ENCODE results near the gene KRT8.

Gene KRT8

DNA sequence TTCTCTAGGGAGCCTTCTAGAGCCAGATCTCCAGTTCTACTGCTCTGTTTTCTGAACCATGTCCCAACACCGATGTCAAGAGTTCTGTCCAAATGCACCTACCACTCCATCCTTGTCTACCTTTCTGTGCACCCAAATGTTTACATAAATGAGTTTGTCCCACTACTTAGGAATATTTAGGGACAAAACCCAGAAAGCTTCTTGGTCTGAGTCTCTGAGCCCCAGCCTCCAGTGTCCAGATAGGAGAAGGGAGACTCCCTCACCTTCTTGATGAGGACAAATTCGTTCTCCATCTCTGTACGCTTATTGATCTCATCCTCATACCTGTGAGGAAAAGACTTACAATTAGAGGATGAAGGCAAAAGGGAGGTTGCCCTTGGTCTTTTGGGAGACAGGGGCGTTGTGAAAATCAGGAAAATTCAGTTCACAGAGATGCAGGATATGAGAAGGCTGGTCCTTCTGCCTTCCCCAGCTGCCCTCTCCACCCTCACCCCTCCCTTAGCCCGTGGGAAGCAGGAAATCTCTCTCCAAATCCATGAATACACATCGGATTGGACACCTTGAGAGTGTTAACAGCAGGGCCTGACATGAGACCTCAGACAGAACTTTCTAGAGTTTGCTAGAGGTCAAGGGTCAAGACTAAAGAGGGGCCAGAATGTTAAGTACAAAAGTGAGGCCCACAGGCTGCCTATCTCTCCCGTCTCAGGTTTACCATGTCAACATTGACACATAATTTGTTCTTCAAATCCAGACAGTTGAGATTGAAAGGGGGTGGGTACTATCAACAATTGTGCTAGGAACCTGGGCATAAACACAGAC, 3.8 kb downstream of the KRT8 start:
- Histone ChIP-seq H3K9me3 (ENCODE audit: insufficient read depth, low read depth, low read length) (no peaks in the 10 kb centered on the region), H3K36me3 (ENCODE audit: insufficient read depth, low read length) (peaks cover 56% of the 10 kb centered on the region), H3K9ac (ENCODE audit: low read depth, low read length) (no peak overlapping the region), H3K27ac (ENCODE audit: low read depth, low read length) (no peak overlapping the region), H3K27me3 (ENCODE audit: insufficient read depth, low read length) (no peaks in the 10 kb centered on the region), H3K4me1 (ENCODE audit: insufficient read depth, low read length) (peaks cover 4% of the 10 kb centered on the region; the same call in 1 of the 2 replicates), H3K4me3 (ENCODE audit: low read length) (no peak overlapping the region)
- 69% methylated on average over 7 of the region's 7 CpGs for whole genome bisulfite sequencing

DNA sequence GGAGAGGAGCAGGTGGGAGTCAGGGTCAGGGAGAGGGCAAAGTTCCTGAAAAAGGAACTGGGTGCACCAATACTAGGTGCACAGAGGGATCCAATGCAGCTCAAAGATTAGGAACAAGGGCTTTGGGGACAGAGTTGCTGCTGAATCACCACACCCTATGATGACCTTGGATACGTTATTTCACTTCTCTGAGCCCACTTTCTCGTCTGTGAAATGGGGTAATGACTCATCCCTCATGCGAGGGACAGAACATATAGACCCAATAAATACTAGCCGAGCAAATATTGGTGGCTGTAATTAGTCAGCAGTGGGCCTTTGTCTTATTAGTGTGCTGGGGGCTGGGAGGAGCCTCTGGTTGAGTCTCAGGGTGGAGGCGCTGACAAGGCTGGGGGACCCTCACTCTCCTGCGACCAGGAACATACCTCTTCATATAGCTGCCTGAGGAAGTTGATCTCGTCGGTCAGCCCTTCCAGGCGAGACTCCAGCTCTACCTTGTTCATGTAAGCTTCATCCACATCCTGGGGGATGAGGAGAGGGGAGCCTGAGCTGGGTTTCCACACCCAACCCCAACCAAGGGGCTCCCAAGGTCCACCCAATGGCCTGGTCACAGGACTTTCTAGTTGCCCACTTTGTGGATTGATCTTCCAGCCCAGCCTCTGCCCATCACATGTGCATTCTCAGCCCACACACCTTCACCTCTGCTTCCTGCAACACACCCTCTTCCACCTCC, 4.5 kb downstream of the KRT8 start:
- WGBS, result over 99% methylated on average over 9 of the region's 9 CpGs
- no peak overlapping the region for H3K27ac ChIP-seq (ENCODE audit: low read depth, low read length)
- H3K9me3 ChIP-seq (ENCODE audit: insufficient read depth, low read depth, low read length), result no peaks in the 10 kb centered on the region
- no peak overlapping the region for H3K4me3 ChIP-seq (ENCODE audit: low read length)
- H3K27me3 ChIP-seq (ENCODE audit: insufficient read depth, low read length), result no peaks in the 10 kb centered on the region
- peaks cover 3% of the 10 kb centered on the region; the same call in 1 of the 2 replicates for H3K4me1 ChIP-seq (ENCODE audit: insufficient read depth, low read length)
- H3K36me3 ChIP-seq (ENCODE audit: insufficient read depth, low read length), result peaks cover 56% of the 10 kb centered on the region
- H3K9ac ChIP-seq (ENCODE audit: low read depth, low read length), result no peak overlapping the region

DNA sequence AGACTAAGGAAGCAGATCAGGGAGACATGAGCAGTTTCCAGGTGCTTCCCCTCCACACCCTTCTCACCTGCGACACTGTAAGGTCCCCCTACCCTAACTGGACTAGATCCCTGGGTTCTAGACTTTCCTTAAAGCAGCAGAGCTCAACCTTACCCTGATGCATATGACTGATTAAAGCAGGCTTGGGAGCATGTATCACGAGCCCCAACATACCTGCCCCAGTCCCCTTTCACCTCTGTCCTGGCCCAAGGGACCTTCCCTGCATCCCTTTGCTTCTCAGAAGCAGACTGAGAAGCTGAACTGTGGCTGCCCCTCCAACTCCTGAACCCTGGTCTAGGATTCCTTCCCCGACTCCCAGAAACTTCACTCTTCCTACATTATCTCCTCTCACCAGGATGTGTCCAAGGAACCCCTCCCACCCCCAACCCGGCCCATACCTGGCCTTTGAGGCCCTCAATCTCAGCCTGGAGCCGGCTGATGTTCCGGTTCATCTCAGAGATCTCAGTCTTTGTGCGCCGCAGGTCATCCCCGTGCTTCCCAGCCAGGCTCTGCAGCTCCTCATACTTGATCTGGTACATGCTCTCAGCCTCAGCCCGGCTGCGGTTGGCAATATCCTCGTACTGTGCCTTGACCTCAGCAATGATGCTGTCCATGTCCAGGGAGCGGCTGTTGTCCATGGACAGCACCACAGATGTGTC, 5.4 kb downstream of the KRT8 start:
- H3K27me3 ChIP-seq (ENCODE audit: insufficient read depth, low read length), result no peaks in the 10 kb centered on the region
- H3K4me3 ChIP-seq (ENCODE audit: low read length), result no peak overlapping the region
- no peaks in the 10 kb centered on the region for H3K9me3 ChIP-seq (ENCODE audit: insufficient read depth, low read depth, low read length)
- H3K36me3 ChIP-seq (ENCODE audit: insufficient read depth, low read length), result peaks cover 56% of the 10 kb centered on the region
- H3K27ac ChIP-seq (ENCODE audit: low read depth, low read length), result no peak overlapping the region
- H3K9ac ChIP-seq (ENCODE audit: low read depth, low read length), result no peak overlapping the region
- H3K4me1 ChIP-seq (ENCODE audit: insufficient read depth, low read length), result no peaks in the 10 kb centered on the region
- WGBS, result 94% methylated on average over 13 of the region's 13 CpGs

DNA sequence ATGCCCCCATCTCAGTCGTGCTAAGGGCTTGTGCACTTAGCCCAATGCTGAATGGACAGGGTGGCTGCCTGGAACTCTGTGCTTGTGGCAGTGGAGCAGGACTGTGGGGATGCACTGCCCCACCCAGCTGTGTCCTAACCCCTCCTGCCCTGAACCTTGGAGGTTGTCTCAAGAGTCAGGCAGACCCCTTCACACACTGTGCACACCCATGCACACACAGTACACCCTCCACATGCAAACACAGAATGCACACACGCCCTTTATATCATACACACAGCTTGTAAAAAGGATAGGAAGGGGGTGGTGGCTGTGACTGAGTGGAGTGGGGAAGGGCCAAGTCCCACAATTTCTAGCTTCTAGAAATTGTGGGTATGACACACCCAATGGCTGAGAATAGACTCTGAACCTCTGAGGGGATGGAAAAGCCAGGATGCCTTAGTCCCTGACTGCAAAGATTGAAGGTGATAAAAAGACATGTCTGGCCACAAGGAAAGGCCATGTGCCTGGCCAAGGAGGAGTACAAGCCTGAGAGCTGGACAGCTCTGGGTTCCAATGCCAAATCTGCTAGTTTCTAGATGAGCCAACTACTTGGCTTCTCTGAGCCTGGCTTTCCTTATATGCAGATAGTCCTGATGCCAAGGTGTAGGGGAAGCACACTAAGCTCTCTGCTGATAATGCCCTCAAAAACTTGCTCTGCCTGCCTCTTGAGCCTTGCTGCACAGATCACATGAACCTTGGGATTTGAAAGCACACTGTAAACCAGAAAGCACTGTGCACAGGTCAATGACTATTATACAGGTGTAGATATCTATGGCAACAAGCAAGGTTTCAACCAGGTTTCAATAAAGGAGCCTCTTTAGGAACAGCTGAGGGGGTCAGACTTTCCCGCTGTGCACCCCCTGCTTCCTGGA, 8.4 kb downstream of the KRT8 start:
- Histone ChIP-seq H3K27ac (ENCODE audit: low read depth, low read length) (no peak overlapping the region), H3K36me3 (ENCODE audit: insufficient read depth, low read length) (peaks cover 49% of the 10 kb centered on the region), H3K4me3 (ENCODE audit: low read length) (no peak overlapping the region), H3K9ac (ENCODE audit: low read depth, low read length) (no peak overlapping the region), H3K27me3 (ENCODE audit: insufficient read depth, low read length) (no peaks in the 10 kb centered on the region), H3K9me3 (ENCODE audit: insufficient read depth, low read depth, low read length) (no peaks in the 10 kb centered on the region), H3K4me1 (ENCODE audit: insufficient read depth, low read length) (no peaks in the 10 kb centered on the region)
- WGBS, result 76% methylated on average over 2 of the region's 3 CpGs

DNA sequence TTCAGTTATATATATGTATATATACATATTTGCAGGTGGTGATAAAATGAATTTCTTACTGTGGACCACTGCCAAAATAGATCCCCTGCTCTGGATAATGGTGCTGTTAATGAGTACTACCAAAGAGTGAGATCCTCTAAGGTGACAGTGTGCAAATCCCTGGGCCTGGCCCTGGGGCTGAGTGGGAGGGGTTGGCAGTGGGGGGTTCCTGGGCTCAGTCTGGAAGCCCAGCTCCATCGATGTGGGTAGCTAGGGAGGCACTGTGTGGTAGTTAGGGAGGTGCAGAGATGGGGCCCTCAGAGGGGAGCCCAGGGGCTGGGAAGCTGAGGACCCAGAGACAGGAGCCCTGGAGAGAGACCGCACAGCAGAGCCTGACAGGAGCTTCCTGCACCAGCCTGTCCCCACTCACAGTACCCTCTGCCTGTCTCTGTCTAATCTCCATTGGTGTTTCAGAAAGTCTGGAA, 9.1 kb downstream of the KRT8 start:
- peaks cover 42% of the 10 kb centered on the region for H3K36me3 ChIP-seq (ENCODE audit: insufficient read depth, low read length)
- H3K27me3 ChIP-seq (ENCODE audit: insufficient read depth, low read length), result no peaks in the 10 kb centered on the region
- H3K27ac ChIP-seq (ENCODE audit: low read depth, low read length), result no peak overlapping the region
- H3K9ac ChIP-seq (ENCODE audit: low read depth, low read length), result no peak overlapping the region
- H3K4me3 ChIP-seq (ENCODE audit: low read length), result no peak overlapping the region
- H3K9me3 ChIP-seq (ENCODE audit: insufficient read depth, low read depth, low read length), result no peaks in the 10 kb centered on the region
- no peaks in the 10 kb centered on the region for H3K4me1 ChIP-seq (ENCODE audit: insufficient read depth, low read length)
- 60% methylated on average over 2 of the region's 2 CpGs for WGBS

DNA sequence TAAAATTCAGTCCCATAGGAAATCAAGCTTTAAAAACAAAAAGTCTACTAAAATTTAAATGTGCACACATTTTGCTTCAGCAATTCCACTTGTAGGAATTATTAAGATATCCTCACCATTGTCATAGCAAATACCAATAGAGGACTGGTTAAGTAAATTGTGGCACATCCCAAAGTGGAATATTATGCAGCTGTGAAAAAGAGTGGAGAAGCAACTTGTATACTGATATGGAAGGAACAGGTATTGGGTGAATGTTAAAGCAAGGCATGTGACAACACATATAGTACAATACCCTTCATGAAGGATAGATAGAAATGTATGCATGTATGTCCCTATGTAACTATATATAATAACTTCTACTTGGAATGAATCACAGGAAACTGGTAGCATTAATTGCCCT, 11.9 kb downstream of the KRT8 start:
- H3K27me3 ChIP-seq (ENCODE audit: insufficient read depth, low read length), result no peaks in the 10 kb centered on the region
- no peaks in the 10 kb centered on the region for H3K9me3 ChIP-seq (ENCODE audit: insufficient read depth, low read depth, low read length)
- H3K36me3 ChIP-seq (ENCODE audit: insufficient read depth, low read length), result peaks cover 16% of the 10 kb centered on the region
- H3K9ac ChIP-seq (ENCODE audit: low read depth, low read length), result no peak overlapping the region
- no peak overlapping the region for H3K27ac ChIP-seq (ENCODE audit: low read depth, low read length)
- no peaks in the 10 kb centered on the region for H3K4me1 ChIP-seq (ENCODE audit: insufficient read depth, low read length)
- H3K4me3 ChIP-seq (ENCODE audit: low read length), result no peak overlapping the region

DNA sequence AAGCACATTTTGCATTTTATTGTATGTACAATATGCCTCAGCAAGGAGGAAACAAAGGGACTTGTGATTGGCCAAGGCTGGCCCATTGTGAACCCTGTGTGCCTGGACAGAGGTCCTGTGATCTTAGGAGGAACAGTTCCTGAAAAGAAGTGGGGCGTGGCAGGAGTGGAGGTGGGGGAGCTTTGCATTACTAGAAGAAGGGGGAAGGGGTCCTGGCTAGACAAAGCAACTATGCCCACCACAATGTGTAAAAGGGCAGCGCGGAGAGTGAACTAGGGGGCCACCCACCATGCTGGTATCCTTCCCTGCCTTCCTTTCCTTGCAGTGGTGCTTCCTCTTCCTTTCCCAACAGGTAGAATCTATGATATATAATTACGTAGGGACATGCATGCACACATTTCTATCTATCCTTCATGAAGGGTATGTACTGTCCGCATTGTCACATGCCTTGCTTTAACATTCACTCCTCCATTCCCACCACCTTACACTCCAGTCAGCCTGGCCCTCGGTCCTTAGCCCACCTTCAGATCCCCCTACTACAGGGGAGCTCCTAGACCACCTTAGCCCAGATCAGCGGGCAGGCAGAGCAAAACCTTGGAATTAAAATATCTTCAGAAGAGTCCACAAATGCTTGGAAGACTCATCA, 12.5 kb downstream of the KRT8 start:
- H3K36me3 ChIP-seq (ENCODE audit: insufficient read depth, low read length), result peaks cover 11% of the 10 kb centered on the region
- no peak overlapping the region for H3K4me3 ChIP-seq (ENCODE audit: low read length)
- H3K27ac ChIP-seq (ENCODE audit: low read depth, low read length), result no peak overlapping the region
- H3K9me3 ChIP-seq (ENCODE audit: insufficient read depth, low read depth, low read length), result no peaks in the 10 kb centered on the region
- no peak overlapping the region for H3K9ac ChIP-seq (ENCODE audit: low read depth, low read length)
- WGBS, result 92% methylated on average over 6 of the region's 7 CpGs
- H3K27me3 ChIP-seq (ENCODE audit: insufficient read depth, low read length), result no peaks in the 10 kb centered on the region
- H3K4me1 ChIP-seq (ENCODE audit: insufficient read depth, low read length), result no peaks in the 10 kb centered on the region

DNA sequence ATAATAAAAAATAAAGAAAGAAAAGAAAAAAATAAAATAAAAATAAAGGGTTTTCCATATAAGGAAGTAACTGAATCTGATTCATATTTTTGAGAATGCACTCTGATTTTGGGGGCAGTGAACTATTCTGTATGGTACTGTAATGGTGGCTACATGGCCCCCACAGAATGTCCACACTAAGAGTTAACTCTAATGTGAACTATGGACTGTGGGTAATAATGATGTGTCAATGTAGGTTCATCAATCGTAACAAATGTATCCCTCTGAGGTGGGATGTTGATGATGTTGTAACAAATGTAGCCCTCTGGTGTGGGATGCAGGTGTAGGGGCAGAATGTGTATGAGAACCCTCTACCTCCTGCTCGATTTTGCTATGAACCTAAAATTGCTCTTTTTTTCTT, 13.8 kb downstream of the KRT8 start:
- Histone ChIP-seq H3K4me3 (ENCODE audit: low read length) (no peak overlapping the region), H3K4me1 (ENCODE audit: insufficient read depth, low read length) (no peaks in the 10 kb centered on the region), H3K9me3 (ENCODE audit: insufficient read depth, low read depth, low read length) (no peaks in the 10 kb centered on the region), H3K9ac (ENCODE audit: low read depth, low read length) (no peak overlapping the region), H3K27me3 (ENCODE audit: insufficient read depth, low read length) (no peaks in the 10 kb centered on the region), H3K36me3 (ENCODE audit: insufficient read depth, low read length) (no peaks in the 10 kb centered on the region), H3K27ac (ENCODE audit: low read depth, low read length) (no peak overlapping the region)
- 96% methylated on average over 1 of the region's 2 CpGs for WGBS

DNA sequence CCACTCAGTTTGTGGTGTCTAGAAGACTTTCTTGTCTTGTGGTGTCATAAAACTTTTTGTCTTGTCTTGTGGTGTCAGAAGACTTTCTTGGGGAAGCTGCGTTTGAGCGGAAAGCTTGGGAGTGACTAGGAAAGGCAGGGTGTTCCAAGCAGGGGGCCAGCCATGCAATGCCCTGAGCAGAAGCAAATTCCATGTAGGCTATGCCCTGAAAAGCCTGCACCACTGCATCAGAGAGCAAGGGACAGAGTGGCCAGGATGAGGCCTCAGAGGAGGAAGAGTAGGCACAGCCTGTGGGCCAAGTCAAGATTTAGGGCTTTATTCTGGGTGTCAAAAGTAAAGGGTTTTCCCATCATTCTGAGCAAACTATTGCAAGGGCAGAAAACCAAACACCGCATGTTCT, 14.5 kb downstream of the KRT8 start:
- Histone ChIP-seq H3K4me3 (ENCODE audit: low read length) (no peak overlapping the region), H3K36me3 (ENCODE audit: insufficient read depth, low read length) (no peaks in the 10 kb centered on the region), H3K27ac (ENCODE audit: low read depth, low read length) (no peak overlapping the region), H3K4me1 (ENCODE audit: insufficient read depth, low read length) (no peaks in the 10 kb centered on the region), H3K9me3 (ENCODE audit: insufficient read depth, low read depth, low read length) (no peaks in the 10 kb centered on the region), H3K9ac (ENCODE audit: low read depth, low read length) (no peak overlapping the region), H3K27me3 (ENCODE audit: insufficient read depth, low read length) (no peaks in the 10 kb centered on the region)
- 85% methylated on average over 3 of the region's 3 CpGs for WGBS

DNA sequence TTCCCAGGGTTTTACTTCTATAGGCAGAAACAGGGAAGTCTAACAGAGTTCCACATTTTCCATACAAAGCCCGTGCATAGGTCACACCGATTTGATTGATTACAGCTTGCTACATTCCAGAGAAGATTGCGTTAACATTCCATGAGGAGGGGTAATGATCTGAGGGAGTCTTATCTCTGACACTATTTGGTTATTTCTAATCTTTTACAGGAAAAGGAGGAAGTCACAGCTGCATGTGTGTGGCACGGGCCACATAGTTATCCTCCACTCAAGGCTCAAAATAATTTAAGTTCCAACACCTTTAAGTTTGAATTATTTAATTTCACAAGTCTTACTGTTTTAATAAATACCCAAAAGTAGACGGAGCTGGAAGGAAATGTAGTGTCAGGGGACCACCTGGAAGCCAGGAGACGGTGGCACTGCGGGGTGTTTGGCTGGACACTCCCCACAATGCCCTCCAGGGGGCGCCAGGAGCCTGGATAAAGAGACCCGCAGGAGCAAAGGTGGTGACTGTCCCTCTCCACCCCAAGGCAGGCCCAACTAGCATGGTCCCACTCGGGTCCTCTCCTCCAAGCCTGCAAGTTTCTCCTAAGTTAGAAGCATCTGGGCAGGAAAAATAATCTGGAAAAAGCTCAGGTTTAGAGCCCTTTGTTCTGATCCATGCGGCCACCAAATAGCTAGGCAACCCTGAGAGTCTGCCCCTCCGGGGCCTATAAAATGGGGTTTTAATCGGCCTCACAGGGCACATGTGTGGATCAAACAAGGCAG, 20.2 kb downstream of the KRT8 start:
- Histone ChIP-seq H3K9me3 (ENCODE audit: insufficient read depth, low read depth, low read length) (no peaks in the 10 kb centered on the region), H3K4me1 (ENCODE audit: insufficient read depth, low read length) (0 out of 2 replicates have a peak, but pooled peaks cover 4% of the 10 kb centered on the region), H3K4me3 (ENCODE audit: low read length) (no peak overlapping the region), H3K27ac (ENCODE audit: low read depth, low read length) (peak overlapping the region; percentile 46; the same call in 1 of the 2 replicates), H3K9ac (ENCODE audit: low read depth, low read length) (no peak overlapping the region), H3K27me3 (ENCODE audit: insufficient read depth, low read length) (no peaks in the 10 kb centered on the region), H3K36me3 (ENCODE audit: insufficient read depth, low read length) (no peaks in the 10 kb centered on the region)
- 38% methylated on average over 12 of the region's 13 CpGs for WGBS

Data from HUES64 (cell line).